Neural cell (in vitro differentiated cells): ENCODE results near the gene TTC23L. TPM values are rescaled to one million over a fixed set of nuclear protein-coding genes. Genes with fewer than 3 reads are reported as not detected.
A peak's percentile ranks its signal among the peaks of the same experiment; 100 is the strongest.

Experiments
- H2AFZ ChIP-seq: fragments of 200-600, 300-800 bp; sonication (generic), shearing (Covaris generic); 2 replicates; pipeline ENCODE4 v1.6.0; 2014; ENCODE audit warnings: low read depth, mild to moderate bottlenecking, antibody characterized with exemption, low read length, moderate library complexity
- H3F3A ChIP-seq: fragments of 200-600 bp; shearing (Covaris generic); 2 replicates; pipeline ENCODE4 v1.6.1; 2016; ENCODE audit warnings: mild to moderate bottlenecking, moderate library complexity, mixed read lengths, antibody characterized with exemption, low read length; ENCODE audit not compliant: insufficient read depth, poor library complexity, severe bottlenecking
- H3K27ac ChIP-seq: fragments of 200-600, 300-800 bp; sonication (generic), shearing (Covaris generic); 2 replicates; pipeline ENCODE4 v1.5.1; 2014; ENCODE audit warnings: mild to moderate bottlenecking, low read length, moderate library complexity
- H3K27me3 ChIP-seq: fragments of 300-800, 200-600 bp; sonication (generic), shearing (Covaris generic); 2 replicates; pipeline ENCODE4 v1.6.0; 2014; ENCODE audit warnings: mild to moderate bottlenecking, low read depth, low read length, moderate library complexity; ENCODE audit not compliant: insufficient read depth
- H3K36me3 ChIP-seq: fragments of 300-800, 200-600 bp; sonication (generic), shearing (Covaris generic); 2 replicates; pipeline ENCODE4 v1.5.1; 2014; ENCODE audit warnings: mild to moderate bottlenecking, antibody characterized with exemption, low read length, moderate library complexity; ENCODE audit not compliant: insufficient read depth
- H3K4me2 ChIP-seq: fragments of 300-800, 200-600 bp; sonication (generic), shearing (Covaris generic); 2 replicates; pipeline ENCODE4 v1.6.0; 2014; ENCODE audit warnings: mild to moderate bottlenecking, low read length
- H3K4me3 ChIP-seq: fragments of 300-800, 200-600 bp; sonication (generic), shearing (Covaris generic); 2 replicates; pipeline ENCODE4 v1.5.1; 2014; ENCODE audit warnings: mild to moderate bottlenecking, low read length, moderate library complexity
- H3K79me2 ChIP-seq: fragments of 200-600 bp; shearing (Covaris generic); replicated peaks from 2 replicates; pipeline ENCODE4 v1.6.0; 2014; ENCODE audit warnings: mild to moderate bottlenecking, low read length, moderate library complexity; ENCODE audit not compliant: insufficient read depth
- H3K9ac ChIP-seq: fragments of 300-800, 200-600 bp; sonication (generic), shearing (Covaris generic); 2 replicates; pipeline ENCODE4 v1.6.1; 2016; ENCODE audit warnings: mild to moderate bottlenecking, low read length, mixed read lengths
- H3K9me2 ChIP-seq: fragments of 200-600 bp; shearing (Covaris generic); 2 replicates; pipeline ENCODE4 v1.6.1; 2016; ENCODE audit warnings: mild to moderate bottlenecking, low read length, mixed read lengths; ENCODE audit not compliant: insufficient read depth
- H3K9me3 ChIP-seq: fragments of 200-600, 300-800 bp; sonication (generic), shearing (Covaris generic); 2 replicates; pipeline ENCODE4 v1.6.1; 2016; ENCODE audit warnings: mild to moderate bottlenecking, mixed run types, low read length, moderate library complexity, mixed read lengths
- H4K20me1 ChIP-seq: fragments of 200-600 bp; shearing (Covaris generic); 2 replicates; pipeline ENCODE4 v1.6.1; 2016; ENCODE audit warnings: mild to moderate bottlenecking, mixed run types; ENCODE audit not compliant: insufficient read depth
- EP300 ChIP-seq: fragments of 450-650 bp; conservative IDR thresholded peaks from 2 replicates; pipeline ENCODE4 v1.6.1; 2014; ENCODE audit warnings: antibody characterized with exemption, mild to moderate bottlenecking, moderate library complexity; ENCODE audit not compliant: poor library complexity, severe bottlenecking
- EZH2 ChIP-seq: fragments of 200-600, 300-800 bp; shearing (Covaris generic), sonication (generic); IDR thresholded peaks from 2 replicates; pipeline ENCODE4 v1.6.1; 2014; ENCODE audit warnings: antibody characterized with exemption, low read length, borderline replicate concordance, mild to moderate bottlenecking; ENCODE audit not compliant: insufficient read depth, poor library complexity, severe bottlenecking
- MXI1 ChIP-seq: fragments of 450-650 bp; conservative IDR thresholded peaks from 2 replicates; pipeline ENCODE4 v1.6.1; 2014; ENCODE audit warnings: antibody characterized with exemption, mild to moderate bottlenecking; ENCODE audit not compliant: poor library complexity, severe bottlenecking
- POLR2AphosphoS5 ChIP-seq: IDR thresholded peaks from 2 replicates; pipeline ENCODE4 v1.6.1; 2012
- RAD21 ChIP-seq: fragments of 450-650 bp; conservative IDR thresholded peaks from 2 replicates; pipeline ENCODE4 v1.6.1; 2014; ENCODE audit warnings: antibody characterized with exemption, mild to moderate bottlenecking, moderate library complexity
- REST ChIP-seq: IDR thresholded peaks from 2 replicates; pipeline ENCODE4 v1.6.1; 2012; ENCODE audit warnings: borderline replicate concordance
- SMC3 ChIP-seq: fragments of 450-650 bp; conservative IDR thresholded peaks from 2 replicates; pipeline ENCODE4 v1.6.1; 2014; ENCODE audit warnings: antibody characterized with exemption, mild to moderate bottlenecking, moderate library complexity; ENCODE audit not compliant: poor library complexity
- TAF1 ChIP-seq: IDR thresholded peaks from 2 replicates; pipeline ENCODE4 v1.6.1; 2012; ENCODE audit warnings: low read depth
- polyA plus RNA-seq: library from polyadenylated mRNA; depleted of rRNA; stranded (reverse); fragments of >200 nt; gene quantifications from 2 replicates; pipeline ENCODE4 v1.2.3, GENCODE V29; 2014
- TF ChIP-seq, protein P1 (sequence below): fragments of 450-650 bp; IDR thresholded peaks from 2 replicates; pipeline ENCODE4 v1.5.1; 2014; ENCODE audit warnings: antibody characterized with exemption, mild to moderate bottlenecking, moderate library complexity; ENCODE audit not compliant: poor library complexity, severe bottlenecking

TTC23L gene
- polyA plus RNA-seq, 1 donor from 2014 or later, result 8.3 TPM

DNA sequence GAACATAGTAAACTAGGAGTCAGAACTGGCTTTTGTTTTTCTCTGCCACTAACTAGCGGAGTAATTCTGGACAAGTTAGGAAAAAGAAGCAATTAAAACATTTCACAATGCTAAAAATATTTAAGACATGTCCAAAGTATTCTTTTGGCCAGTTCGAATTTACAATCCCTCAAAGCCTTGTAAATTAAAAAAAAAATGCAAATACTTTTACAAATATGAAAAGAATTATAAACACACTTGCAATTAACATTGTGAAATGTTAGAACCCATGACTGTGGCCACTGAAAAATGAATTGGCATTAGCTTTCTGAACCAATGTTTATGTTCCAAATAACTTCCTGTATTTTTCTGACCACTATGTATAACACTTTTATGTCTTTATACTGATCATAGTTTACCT is 74.1 kb downstream of the TTC23L start:
- no peak overlapping the region for H3K27ac ChIP-seq
- H3K9ac ChIP-seq, result no peak overlapping the region
- H3K9me3 ChIP-seq, result no peaks in the 10 kb centered on the region
- H3K4me2 ChIP-seq, result no peak overlapping the region
- H2AFZ ChIP-seq, result no peak overlapping the region
- peaks cover 5% of the 10 kb centered on the region for H3K36me3 ChIP-seq
- H3F3A ChIP-seq, result no peaks in the 10 kb centered on the region
- no peaks in the 10 kb centered on the region for H3K27me3 ChIP-seq
- no peaks in the 10 kb centered on the region for H3K9me2 ChIP-seq
- TF ChIP-seq, protein P1, sequence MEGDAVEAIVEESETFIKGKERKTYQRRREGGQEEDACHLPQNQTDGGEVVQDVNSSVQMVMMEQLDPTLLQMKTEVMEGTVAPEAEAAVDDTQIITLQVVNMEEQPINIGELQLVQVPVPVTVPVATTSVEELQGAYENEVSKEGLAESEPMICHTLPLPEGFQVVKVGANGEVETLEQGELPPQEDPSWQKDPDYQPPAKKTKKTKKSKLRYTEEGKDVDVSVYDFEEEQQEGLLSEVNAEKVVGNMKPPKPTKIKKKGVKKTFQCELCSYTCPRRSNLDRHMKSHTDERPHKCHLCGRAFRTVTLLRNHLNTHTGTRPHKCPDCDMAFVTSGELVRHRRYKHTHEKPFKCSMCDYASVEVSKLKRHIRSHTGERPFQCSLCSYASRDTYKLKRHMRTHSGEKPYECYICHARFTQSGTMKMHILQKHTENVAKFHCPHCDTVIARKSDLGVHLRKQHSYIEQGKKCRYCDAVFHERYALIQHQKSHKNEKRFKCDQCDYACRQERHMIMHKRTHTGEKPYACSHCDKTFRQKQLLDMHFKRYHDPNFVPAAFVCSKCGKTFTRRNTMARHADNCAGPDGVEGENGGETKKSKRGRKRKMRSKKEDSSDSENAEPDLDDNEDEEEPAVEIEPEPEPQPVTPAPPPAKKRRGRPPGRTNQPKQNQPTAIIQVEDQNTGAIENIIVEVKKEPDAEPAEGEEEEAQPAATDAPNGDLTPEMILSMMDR, result no peak
- peak overlapping the region; percentile 96 for H3K4me3 ChIP-seq
- H3K79me2 ChIP-seq, result peaks cover 42% of the 10 kb centered on the region
- no peaks in the 10 kb centered on the region for H4K20me1 ChIP-seq

DNA sequence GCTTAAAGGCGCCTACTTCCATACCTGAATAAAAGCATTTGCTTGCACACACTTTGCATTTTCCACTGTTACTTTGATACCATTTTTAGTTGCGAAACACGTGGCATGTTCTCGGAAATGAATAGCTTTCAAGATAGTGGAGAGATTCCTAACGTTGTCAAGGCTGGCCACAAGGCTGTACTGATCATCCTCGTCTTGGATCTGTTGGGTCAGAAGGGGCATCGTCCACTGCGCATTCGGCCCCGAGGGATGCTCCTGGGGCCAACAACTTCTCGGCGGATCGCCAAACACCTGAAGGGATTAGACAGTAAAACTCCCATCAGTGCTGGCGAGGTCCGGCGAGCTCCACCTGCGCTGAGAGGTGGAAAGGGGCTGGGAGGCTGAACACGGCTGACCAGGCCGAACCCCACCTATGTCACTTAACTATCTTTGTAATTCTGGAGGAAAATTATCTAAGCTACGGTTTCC is 75.7 kb downstream of the TTC23L start:
- Histone ChIP-seq H3K27ac (peak overlapping the region; percentile 57), H3K4me3 (peak overlapping the region; percentile 96), H3K9ac (peak overlapping the region; percentile 68), H3K36me3 (peaks cover 5% of the 10 kb centered on the region), H3K27me3 (no peaks in the 10 kb centered on the region), H2AFZ (peak overlapping the region; percentile 56), H3F3A (no peaks in the 10 kb centered on the region), H3K79me2 (peaks cover 43% of the 10 kb centered on the region), H3K9me3 (no peaks in the 10 kb centered on the region), H3K4me2 (peak overlapping the region; percentile 66), H4K20me1 (no peaks in the 10 kb centered on the region), H3K9me2 (no peaks in the 10 kb centered on the region)
- peak; percentile 72 for TF ChIP-seq MXI1
- TF ChIP-seq EP300, result no peak
- TF ChIP-seq EZH2, result no peak
- no peak for TF ChIP-seq RAD21

DNA sequence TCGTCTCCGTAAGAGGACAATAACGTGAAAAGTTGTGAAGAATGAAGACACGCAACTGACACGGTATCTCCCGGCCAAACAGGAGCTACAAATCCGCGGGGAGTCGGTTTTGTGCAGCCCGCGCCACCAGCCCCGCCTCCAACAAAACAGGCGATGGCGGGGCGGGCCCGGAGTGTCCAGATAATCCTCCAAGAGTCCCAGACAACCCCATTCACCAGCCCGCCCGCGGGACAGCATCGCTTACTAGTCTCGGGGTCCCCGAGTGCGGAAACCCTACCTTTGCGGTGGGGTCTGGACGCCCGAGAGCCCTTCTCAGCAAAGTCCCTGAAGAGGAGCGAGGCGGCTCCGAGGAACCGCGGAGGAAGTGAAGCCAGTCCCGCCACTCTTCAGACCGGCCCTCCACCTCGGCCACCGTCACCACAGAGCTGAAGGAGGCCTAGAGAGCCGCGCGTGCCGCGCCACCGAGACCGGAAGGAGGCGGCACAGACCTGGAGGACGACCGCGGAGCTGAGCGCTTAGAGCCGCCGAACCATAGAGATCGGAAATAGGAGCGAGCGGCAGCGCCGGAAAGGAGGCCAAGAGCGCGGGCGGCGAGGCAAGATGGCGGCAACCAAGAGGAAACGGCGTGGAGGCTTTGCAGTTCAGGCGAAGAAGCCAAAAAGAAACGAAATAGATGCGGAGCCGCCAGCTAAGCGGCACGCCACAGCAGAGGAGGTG is 76.3 kb downstream of the TTC23L start, which contains the start of the genes BRIX1 and RAD1:
Gene BRIX1 (plus strand): TSS at position 573 of the 717 bp plus-strand sequence. CDS start 28 bp downstream, at position 601.
Gene RAD1 (minus strand): TSS at position 366 of the 717 bp plus-strand sequence. CDS start 612 bp downstream, outside the sequence.
- peaks cover 5% of the 10 kb centered on the region for H3K36me3 ChIP-seq
- peak within 1 kb of the TSS; percentile 96 for H3K4me3 ChIP-seq
- peaks cover 43% of the 10 kb centered on the region for H3K79me2 ChIP-seq
- no peaks in the 10 kb centered on the region for H3K27me3 ChIP-seq
- H3K27ac ChIP-seq, result peak within 1 kb of the TSS; percentile 57
- TF ChIP-seq EZH2 (no peak), RAD21 (peak; percentile 72), REST (peak; percentile 81), TAF1 (no peak), EP300 (peak; percentile 52), MXI1 (peak; percentile 99), POLR2AphosphoS5 (peak; percentile 77), SMC3 (peak; percentile 67)
- TF ChIP-seq, protein P1, result peak; percentile 65
- H3F3A ChIP-seq, result no peaks in the 10 kb centered on the region
- peak within 1 kb of the TSS; percentile 56 for H2AFZ ChIP-seq
- no peaks in the 10 kb centered on the region for H3K9me2 ChIP-seq
- no peaks in the 10 kb centered on the region for H3K9me3 ChIP-seq
- H4K20me1 ChIP-seq, result no peaks in the 10 kb centered on the region
- peak within 1 kb of the TSS; percentile 86 for H3K4me2 ChIP-seq
- H3K9ac ChIP-seq, result peak within 1 kb of the TSS; percentile 68
